GM12874 (cell line): ENCODE data around the gene RENBP.

Experiments used
- TF ChIP-seq, protein P1 (sequence below): IDR thresholded peaks from 2 replicates; pipeline ENCODE4 v1.5.1; 2011; ENCODE audit warnings: low read depth, mild to moderate bottlenecking, control low read depth, low read length, moderate library complexity; ENCODE audit not compliant: insufficient read depth

The RENBP gene

GRCh38 chrX:153973127-153974002, 28.9 kb upstream of the RENBP start:
- TF ChIP-seq, protein P1, sequence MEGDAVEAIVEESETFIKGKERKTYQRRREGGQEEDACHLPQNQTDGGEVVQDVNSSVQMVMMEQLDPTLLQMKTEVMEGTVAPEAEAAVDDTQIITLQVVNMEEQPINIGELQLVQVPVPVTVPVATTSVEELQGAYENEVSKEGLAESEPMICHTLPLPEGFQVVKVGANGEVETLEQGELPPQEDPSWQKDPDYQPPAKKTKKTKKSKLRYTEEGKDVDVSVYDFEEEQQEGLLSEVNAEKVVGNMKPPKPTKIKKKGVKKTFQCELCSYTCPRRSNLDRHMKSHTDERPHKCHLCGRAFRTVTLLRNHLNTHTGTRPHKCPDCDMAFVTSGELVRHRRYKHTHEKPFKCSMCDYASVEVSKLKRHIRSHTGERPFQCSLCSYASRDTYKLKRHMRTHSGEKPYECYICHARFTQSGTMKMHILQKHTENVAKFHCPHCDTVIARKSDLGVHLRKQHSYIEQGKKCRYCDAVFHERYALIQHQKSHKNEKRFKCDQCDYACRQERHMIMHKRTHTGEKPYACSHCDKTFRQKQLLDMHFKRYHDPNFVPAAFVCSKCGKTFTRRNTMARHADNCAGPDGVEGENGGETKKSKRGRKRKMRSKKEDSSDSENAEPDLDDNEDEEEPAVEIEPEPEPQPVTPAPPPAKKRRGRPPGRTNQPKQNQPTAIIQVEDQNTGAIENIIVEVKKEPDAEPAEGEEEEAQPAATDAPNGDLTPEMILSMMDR = no peak

GRCh38 chrX:153972368-153973126, 28.1 kb upstream of the RENBP start, which contains the start of gene TMEM187:
TMEM187 (plus strand) TSS chrX:153972754; CDS start chrX:153982063, 9,309 bp downstream.
- TF ChIP-seq, protein P1 = no peak

DNA sequence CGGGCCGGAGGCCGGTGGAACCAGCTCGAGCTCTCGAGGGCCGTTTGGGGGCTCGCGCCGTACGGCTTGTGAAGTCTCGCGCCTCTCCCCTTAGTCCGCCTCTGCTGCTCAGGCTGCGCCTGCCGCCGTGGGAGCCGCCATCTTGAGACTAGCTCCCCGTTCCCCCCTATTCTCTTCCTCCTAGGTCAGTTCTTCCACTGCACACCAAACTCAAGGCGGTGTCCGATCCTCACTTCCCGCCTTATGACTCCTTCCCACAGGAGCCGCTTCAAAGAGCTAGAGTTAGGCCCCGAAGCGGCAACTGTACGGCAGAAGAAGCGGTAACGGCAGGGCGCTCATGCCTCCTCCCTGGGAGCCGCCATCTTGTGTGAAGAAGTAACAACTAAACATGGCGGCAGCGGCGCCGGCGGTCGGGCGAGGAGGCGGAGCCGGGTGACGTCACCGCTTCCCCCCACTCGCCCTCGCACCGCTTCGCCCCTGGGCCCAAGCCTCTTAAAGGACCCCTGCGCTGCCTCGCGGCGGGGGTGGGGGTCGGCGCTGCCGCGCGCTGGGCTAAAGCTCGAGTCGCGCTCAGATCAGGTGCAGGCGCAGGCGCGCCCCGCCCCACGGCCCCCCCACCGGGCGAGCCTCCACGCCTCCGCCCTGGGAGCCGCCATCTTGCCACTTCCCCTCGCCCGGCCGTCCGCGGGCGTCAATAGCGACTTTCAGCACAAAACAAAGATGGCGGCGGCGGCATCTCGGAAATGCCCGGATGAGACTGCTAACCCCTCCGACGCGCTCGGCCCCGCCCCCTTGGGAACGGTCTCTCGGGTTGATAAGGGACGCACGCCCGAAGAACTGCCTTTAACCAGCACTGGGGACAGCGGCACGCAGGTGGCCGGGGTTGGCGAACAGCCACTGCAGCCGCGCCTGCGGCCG, 27.3 kb upstream of the RENBP start, which contains the start of gene HCFC1:
Gene HCFC1 (minus strand): TSS at position 369 of the 918 bp plus-strand sequence. CDS start 978 bp downstream, outside the sequence.
- TF ChIP-seq, protein P1 = no peak

- TF ChIP-seq, protein P1 = no peak
Measured at GRCh38 chrX:153971124-153971449, 26.6 kb upstream of the RENBP start.

DNA sequence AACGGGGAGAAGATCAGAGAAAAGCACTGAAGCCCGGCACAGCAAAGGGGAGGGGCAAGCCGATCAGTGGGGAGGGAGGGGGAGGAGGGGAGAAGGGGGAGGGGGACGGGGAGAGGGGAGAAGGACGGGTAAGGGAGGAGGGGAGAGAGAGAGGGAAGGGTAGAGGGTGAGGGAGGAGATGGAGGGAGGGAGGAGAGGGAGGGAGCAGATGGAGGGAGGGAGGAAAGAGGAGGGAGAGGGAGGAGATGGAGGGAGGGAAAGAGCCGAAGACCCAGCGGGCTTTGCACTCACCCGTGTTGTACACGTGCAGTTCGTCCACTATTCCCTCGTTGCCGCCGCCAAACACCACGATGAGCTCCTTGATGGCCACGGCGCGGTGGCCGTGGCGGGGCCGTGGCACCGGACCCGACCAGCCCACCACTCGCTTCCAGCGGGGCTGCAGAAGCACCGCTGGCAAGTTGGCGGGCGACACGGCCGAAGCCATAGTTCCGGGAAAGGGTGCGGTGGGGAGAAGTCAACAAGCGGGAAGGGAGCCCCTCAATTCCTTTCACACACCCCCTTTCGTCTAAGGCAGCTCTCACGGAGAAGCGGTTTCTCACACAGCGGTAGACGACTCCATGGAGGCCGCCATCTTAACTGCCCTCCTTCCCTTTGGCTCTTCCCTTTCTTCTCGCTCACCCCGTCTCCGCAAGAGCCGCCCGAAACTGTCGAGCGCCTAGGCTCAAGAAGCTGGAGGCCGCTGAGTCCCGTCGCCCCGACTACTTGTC, 26.1 kb upstream of the RENBP start:
- TF ChIP-seq, protein P1 = no peak

DNA sequence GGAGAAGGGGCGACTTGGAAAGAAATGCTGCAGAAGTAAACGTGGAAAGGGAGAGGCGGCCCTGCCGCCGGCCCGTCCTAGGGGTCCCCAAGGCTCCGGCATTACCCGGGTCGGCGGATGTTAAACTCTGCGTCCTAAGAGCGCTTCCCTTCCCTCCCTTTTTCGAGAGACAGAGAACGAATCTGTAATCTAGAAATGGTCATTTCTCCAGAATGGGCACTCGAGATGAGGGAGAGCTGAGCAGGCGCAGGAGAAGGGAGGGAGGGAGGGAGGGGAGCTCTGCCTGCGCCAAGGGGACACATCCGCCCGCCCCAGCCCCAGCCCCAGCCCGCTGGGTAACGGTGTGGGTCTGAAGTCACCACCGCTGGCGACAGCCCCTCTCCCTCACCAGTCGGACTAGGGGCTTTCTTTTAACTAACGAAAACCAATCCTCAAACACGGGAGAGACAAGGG, 25.5 kb upstream of the RENBP start:
- TF ChIP-seq, protein P1 = no peak
